GM18870 (cell line): ENCODE results near the gene MANSC1.
"Not testable (repeated sequence)": the region's sequence is repeated elsewhere in the genome, so short reads cannot be mapped to it uniquely, and the experiment has no call there.

Source experiments
- ATAC-seq: cut with Tn5 transposase; IDR thresholded peaks from one replicate; pipeline ENCODE4 v1.9.1; 2021; ENCODE audit warnings: moderate library complexity; ENCODE audit not compliant: unreplicated experiment

MANSC1 gene

GRCh38 chr12:12327802-12328201 is 22.2 kb downstream of the MANSC1 start:
- no peak for ATAC-seq

DNA sequence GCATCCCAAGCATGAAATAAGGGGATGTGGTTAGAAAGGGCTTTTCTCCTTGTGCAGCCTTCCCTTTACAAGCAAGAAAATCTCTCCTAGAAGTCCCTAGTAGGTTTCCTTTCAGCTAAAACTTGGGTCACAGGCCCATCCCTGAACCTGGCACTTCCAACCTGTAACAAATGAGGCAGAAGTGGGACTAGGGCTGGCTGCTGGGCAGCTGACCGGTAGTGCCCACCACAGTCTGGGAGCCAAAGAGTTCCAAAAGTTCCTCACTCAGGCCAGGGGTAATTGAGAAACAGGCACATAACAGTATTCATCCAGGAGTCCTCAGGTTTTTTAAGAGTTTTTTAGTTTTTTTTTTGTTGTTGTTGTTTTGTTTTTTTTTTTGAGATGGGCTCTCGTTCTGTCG is 23.8 kb downstream of the MANSC1 start:
- no peak for ATAC-seq

DNA sequence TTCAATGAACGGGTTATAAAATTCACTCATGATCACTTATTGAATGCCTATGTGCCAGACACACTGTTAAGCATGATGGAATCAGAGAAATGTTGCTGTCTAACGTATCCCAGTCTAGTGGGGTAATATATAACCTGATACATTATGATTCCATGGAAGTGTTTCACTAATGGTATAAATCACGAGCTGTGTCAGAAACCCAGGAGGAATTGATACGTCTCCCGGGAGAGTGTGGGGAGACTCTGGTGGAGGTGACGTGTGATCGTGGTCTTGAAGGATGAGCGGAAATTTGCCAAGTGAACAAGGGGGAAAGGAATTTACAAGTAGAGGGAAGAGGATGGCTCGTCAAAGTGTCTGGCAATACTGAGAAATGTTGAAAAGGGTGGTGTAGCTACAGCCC is 26.5 kb downstream of the MANSC1 start:
- no peak for ATAC-seq

GRCh38 chr12:12323118-12323517 is 26.9 kb downstream of the MANSC1 start:
- no peak for ATAC-seq

- no peak for ATAC-seq
Observed at GRCh38 chr12:12319451-12320183, 30.4 kb downstream of the MANSC1 start.

DNA sequence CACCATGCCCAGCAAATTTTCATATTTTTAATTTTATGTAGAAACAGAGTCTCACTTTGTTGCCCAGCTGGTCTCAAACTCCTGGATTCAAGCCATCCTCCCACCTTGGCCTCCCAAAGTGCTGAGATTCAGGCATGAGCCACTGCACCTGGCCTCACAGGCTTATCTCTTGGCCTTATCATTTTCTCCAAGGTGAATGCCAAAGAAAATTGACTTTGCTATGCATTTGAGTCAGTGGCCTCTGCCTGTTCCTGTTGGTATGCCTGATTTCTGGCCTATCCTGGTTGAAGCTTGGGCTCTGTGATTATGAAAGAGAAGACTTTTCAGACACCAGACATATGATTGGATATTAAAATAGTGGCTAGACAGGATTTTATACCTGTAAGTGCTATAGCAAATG is 34.2 kb downstream of the MANSC1 start:
- ATAC-seq, result no peak

- not testable (repeated sequence) for ATAC-seq
Observed at GRCh38 chr12:12310695-12311094, 39.3 kb downstream of the MANSC1 start.

DNA sequence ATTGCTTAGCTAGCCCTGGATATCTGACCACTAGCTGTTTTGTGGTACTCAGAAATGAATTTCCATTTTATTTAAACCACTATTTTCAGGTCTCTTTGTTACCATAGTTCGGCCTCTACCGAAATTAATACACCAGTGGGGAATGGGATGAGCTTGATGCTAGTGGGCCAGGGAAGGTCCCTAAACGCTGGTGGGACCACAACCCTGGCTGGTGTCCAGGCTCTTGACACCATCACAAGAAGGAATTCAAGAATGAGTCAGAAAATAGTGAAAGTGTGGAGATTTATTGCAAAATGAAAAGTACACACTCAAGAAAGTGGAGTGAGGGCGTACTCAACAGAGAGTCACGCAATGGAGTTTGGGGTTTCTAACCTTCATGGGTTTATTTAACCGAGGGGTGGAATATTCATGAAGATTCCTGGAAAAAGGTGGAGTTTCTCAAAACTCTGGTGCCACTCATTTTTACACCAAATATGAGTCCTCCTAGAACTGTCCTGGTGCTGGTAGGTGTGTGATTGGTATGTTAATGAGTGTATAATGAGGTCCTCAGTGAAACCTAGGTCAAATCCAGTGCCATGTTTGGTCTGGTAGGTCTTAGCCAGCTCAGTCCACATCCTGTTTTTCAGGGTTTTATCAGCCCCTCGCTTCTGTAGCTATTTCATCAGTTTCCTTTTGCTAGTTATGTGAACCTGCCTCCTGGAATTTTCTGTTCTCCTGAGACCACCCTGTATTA is 44.3 kb downstream of the MANSC1 start:
- no peak for ATAC-seq

DNA sequence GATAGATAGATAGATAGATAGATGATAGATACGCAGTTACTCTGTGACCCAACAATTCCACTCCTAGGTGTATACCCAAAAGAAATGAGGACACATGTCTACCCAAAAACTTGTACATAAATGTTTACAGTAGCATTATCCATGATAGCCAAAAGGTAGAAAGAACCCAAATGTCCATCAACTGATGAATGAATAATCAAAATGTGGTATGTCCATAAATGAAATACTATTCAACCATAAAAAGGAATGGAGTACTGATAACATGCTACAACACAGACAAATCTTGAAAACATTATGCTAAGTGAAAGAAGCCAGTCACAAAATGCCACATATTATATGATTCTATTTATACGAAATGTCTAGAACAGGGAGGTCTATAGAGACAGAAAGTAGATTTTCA is 47.1 kb downstream of the MANSC1 start:
- ATAC-seq, result no peak

DNA sequence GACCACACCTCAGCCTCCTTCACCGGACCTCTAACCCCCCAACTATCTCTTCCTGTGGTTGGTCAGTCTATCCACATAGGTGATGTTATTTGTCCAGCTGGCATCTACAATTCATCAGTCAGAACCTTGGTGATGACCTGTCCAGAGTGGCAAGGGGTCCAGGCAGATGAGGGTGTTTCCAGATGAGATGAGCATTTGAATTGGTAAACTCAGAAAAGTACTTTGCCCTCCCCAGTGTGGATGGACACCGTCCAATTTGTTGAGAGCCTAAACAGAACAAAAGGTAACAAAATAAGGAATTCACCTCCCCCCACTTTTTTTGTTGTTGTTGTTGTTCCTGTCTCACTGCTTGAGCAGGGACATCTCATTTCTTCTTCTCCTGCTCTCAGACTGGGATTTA is 48.9 kb downstream of the MANSC1 start:
- ATAC-seq, result no peak

- no peak for ATAC-seq
Observed at GRCh38 chr12:12297201-12297830, 52.7 kb downstream of the MANSC1 start.

- no peak for ATAC-seq
Observed at GRCh38 chr12:12294215-12295005, 55.6 kb downstream of the MANSC1 start.

DNA sequence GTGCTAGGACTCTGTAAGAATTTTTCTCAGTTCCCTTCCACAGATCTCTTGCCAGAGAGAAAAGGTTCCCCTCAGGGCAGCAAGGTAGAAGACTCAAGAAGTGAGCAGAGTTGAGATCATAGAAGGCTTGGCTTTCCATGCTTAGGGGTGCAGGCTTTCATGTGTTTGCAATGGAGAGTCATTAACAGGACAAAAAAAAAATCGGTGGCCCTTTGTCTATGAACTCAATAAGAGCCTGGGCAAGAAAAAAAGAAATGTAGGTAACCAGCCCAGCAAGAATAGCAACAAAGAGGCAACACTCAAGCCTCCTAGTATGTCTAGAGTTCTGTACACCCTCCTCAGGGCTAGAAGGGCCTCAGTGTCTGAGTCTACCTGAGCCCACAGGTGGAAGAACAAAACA is 59.8 kb downstream of the MANSC1 start:
- no peak for ATAC-seq

DNA sequence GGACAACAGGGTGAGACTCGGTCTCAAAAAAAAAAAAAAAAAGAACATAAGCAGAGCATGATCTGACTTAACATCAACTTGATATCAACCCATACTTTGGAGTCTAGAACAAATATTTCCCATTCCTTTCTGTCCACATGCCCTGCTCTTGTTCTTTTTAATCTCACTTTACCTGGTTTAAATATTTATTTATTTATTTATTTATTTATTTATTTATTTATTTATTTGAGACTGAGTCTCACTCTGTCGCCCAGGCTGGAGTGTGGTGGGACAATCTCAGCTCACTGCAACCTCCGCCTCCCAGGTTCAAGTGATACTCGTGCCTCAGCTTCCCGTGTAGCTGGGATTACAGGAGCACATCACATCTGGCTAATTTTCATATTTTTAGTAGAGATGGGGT is 63.6 kb downstream of the MANSC1 start:
- ATAC-seq, result no peak

- no peak for ATAC-seq
Observed at GRCh38 chr12:12282761-12283425, 67.1 kb downstream of the MANSC1 start.

- ATAC-seq, result no peak
Observed at GRCh38 chr12:12282202-12282601, 67.8 kb downstream of the MANSC1 start.

GRCh38 chr12:12281134-12281533 is 68.9 kb downstream of the MANSC1 start:
- ATAC-seq, result no peak

GRCh38 chr12:12278899-12279298 is 71.1 kb downstream of the MANSC1 start:
- ATAC-seq, result no peak
